Lung (tissue), 12 donors: ENCODE data around the gene TNFRSF8. TPM values are rescaled to one million over a fixed set of nuclear protein-coding genes. Genes with fewer than 3 reads are reported as not detected.

ENCODE experiments used
- ATAC-seq: fragments of 200-7000 bp; cut with Tn5 transposase; one replicate; pipeline ENCODE4 v1.9.1; 2020; ENCODE audit warnings: moderate number of reproducible peaks; ENCODE audit not compliant: insufficient read depth, low FRiP score
- DNase-seq, 3 donors: peaks; one replicate each; pipeline ENCODE4 v3.0.0-alpha.2; 2013 to 2017
- H3K27ac ChIP-seq, 2 donors: one replicate each; pipeline ENCODE4 v1.5.1; 2013; ENCODE audit warnings: mild to moderate bottlenecking in 2 of 2, moderate library complexity in 2 of 2, control low read depth in 1 of 2, inconsistent platforms in 1 of 2, low read depth in 1 of 2, low read length in 1 of 2
- H3K27me3 ChIP-seq, 3 donors: one replicate each; pipeline ENCODE4 v1.5.1; 2013; ENCODE audit warnings: low read length in 2 of 3; ENCODE audit not compliant: control insufficient read depth in 3 of 3, insufficient read depth in 3 of 3
- H3K36me3 ChIP-seq, 4 donors: one replicate each; pipeline ENCODE4 v1.5.1; 2013; ENCODE audit warnings: low read length in 4 of 4, mild to moderate bottlenecking in 1 of 4, moderate library complexity in 1 of 4; ENCODE audit not compliant: control insufficient read depth in 4 of 4, insufficient read depth in 4 of 4
- H3K4me1 ChIP-seq, 5 donors: one replicate each; pipeline ENCODE4 v1.5.1; 2013; ENCODE audit warnings: low read length in 5 of 5, mild to moderate bottlenecking in 2 of 5, moderate library complexity in 1 of 5; ENCODE audit not compliant: control insufficient read depth in 5 of 5, insufficient read depth in 5 of 5
- H3K4me3 ChIP-seq: one replicate; pipeline ENCODE4 v1.5.1; 2013; ENCODE audit warnings: mild to moderate bottlenecking, control low read depth, moderate library complexity
- H3K9ac ChIP-seq, 2 donors: one replicate each; pipeline ENCODE4 v1.5.1; 2013; ENCODE audit warnings: low read length in 2 of 2, control low read depth in 1 of 2; ENCODE audit not compliant: insufficient read depth in 1 of 2
- H3K9me3 ChIP-seq, 4 donors: one replicate each; pipeline ENCODE4 v1.5.1; 2013; ENCODE audit warnings: low read length in 3 of 4, mild to moderate bottlenecking in 1 of 4, moderate library complexity in 1 of 4; ENCODE audit not compliant: control insufficient read depth in 4 of 4, insufficient read depth in 3 of 4
- WGBS, 2 donors: extraction: QIAGEN DNeasy Blood & Tissue Kit; methylation state at CpG; one replicate each; pipeline ENCODE4 v1.1.7; 2013; 5-methylcytosine and 5-hydroxymethylcytosine counted together
- polyA plus RNA-seq, 2 donors: library from polyadenylated mRNA; stranded (reverse); fragments of 200-250 nt; gene quantifications; one replicate each; pipeline ENCODE4 v1.2.1, GENCODE V29; 2013
- total RNA-seq, 2 donors: library from RNA; depleted of rRNA in 1 of 2; stranded (reverse); fragments of >200 nt in 1 of 2; gene quantifications; one replicate each; pipeline ENCODE4 v1.2.1, GENCODE V29; 2014 to 2021
- TF ChIP-seq, protein P1 (sequence below): IDR thresholded peaks from 2 replicates; pipeline ENCODE4 v1.5.1; 2012; ENCODE audit warnings: mild to moderate bottlenecking; ENCODE audit errors: control extremely low read depth, extremely low read depth
- donor health status: control.
- donor health status: control.
- donor health status: Bipolar disorder and iron deficiency.
- donor health status: healthy.
- donor health status: DM: yes; HTN: yes; CAD: no.

The TNFRSF8 gene
- total and polyA plus RNA-seq, 4 donors = 1.6 to 5.3 (median 2.1) TPM

GRCh38 chr1:12142891-12143630, 80.0 kb downstream of the TNFRSF8 start:
- TF ChIP-seq, protein P1, sequence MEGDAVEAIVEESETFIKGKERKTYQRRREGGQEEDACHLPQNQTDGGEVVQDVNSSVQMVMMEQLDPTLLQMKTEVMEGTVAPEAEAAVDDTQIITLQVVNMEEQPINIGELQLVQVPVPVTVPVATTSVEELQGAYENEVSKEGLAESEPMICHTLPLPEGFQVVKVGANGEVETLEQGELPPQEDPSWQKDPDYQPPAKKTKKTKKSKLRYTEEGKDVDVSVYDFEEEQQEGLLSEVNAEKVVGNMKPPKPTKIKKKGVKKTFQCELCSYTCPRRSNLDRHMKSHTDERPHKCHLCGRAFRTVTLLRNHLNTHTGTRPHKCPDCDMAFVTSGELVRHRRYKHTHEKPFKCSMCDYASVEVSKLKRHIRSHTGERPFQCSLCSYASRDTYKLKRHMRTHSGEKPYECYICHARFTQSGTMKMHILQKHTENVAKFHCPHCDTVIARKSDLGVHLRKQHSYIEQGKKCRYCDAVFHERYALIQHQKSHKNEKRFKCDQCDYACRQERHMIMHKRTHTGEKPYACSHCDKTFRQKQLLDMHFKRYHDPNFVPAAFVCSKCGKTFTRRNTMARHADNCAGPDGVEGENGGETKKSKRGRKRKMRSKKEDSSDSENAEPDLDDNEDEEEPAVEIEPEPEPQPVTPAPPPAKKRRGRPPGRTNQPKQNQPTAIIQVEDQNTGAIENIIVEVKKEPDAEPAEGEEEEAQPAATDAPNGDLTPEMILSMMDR = no peak
- Histone ChIP-seq H3K9ac (no peak overlapping the region), H3K27me3 (no peaks in the 10 kb centered on the region), H3K27ac (peak overlapping the region in 1 of 2 donors; percentile 82), H3K36me3 (no peaks in the 10 kb centered on the region), H3K4me1 (peaks cover 0 to 39% (median 5%) of the 10 kb centered on the region in 5 donors), H3K9me3 (no peaks in the 10 kb centered on the region), H3K4me3 (no peak overlapping the region)
- DNase-seq = no peak
- ATAC-seq = peak; percentile 31
- WGBS, 2 donors = 28 to 66% methylated on average over 21 of the region's 21 CpGs

DNA sequence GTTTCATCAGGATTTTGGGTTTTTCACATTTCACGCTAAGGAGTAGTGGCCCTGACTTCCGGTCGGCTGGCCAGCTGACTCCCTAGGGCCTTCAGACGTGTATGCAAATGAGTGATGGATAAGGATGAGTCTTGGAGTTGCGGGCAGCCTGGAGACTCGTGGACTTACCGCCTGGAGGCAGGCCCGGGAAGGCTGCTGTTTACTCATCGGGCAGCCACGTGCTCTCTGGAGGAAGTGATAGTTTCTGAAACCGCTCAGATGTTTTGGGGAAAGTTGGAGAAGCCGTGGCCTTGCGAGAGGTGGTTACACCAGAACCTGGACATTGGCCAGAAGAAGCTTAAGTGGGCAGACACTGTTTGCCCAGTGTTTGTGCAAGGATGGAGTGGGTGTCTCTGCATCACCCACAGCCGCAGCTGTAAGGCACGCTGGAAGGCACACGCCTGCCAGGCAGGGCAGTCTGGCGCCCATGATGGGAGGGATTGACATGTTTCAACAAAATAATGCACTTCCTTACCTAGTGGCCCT, 80.6 kb downstream of the TNFRSF8 start:
- Histone ChIP-seq H3K27ac (peak overlapping the region in 1 of 2 donors; percentile 82), H3K36me3 (no peaks in the 10 kb centered on the region), H3K9ac (no peak overlapping the region), H3K27me3 (no peaks in the 10 kb centered on the region), H3K9me3 (no peaks in the 10 kb centered on the region), H3K4me3 (no peak overlapping the region), H3K4me1 (peaks cover 0 to 43% (median 5%) of the 10 kb centered on the region in 5 donors)
- TF ChIP-seq, protein P1 = no peak
- peak; percentile 50 to 81 (median 54) for DNase-seq
- WGBS, 2 donors = 5 to 10% methylated on average over 17 of the region's 17 CpGs
- peak; percentile 73 for ATAC-seq

- H3K9me3 ChIP-seq = no peaks in the 10 kb centered on the region
- ATAC-seq = no peak
- DNase-seq = no peak
Measured at GRCh38 chr1:12144236-12144635, 81.1 kb downstream of the TNFRSF8 start.

More at GRCh38 chr1:12144236-12144635, 81.1 kb downstream of the TNFRSF8 start:
- Histone ChIP-seq H3K9ac (no peak overlapping the region), H3K36me3 (no peaks in the 10 kb centered on the region), H3K4me1 (peaks cover 0 to 43% (median 5%) of the 10 kb centered on the region in 5 donors), H3K27ac (peak overlapping the region in 1 of 2 donors; percentile 82), H3K4me3 (no peak overlapping the region), H3K27me3 (no peaks in the 10 kb centered on the region)
- 59 to 70% methylated on average over 8 of the region's 8 CpGs for WGBS, 2 donors
- TF ChIP-seq, protein P1 = no peak
